Parathyroid adenoma (tissue), 2 donors: ENCODE measurements around the gene UNC13A.

Experiments used
- H2AFZ ChIP-seq: fragments of 300-600 bp; sonication (generic); one replicate; pipeline ENCODE4 v1.7.0; 2017; ENCODE audit warnings: antibody characterized with exemption, mild to moderate bottlenecking
- H3K27ac ChIP-seq: fragments of 300-600 bp; sonication (generic); one replicate; pipeline ENCODE4 v1.7.0; 2017
- H3K27me3 ChIP-seq: fragments of 300-600 bp; sonication (generic); one replicate; pipeline ENCODE4 v1.7.0; 2017; ENCODE audit warnings: low read length; ENCODE audit not compliant: control insufficient read depth, insufficient read depth
- H3K36me3 ChIP-seq: fragments of 300-600 bp; sonication (generic); one replicate; pipeline ENCODE4 v1.7.0; 2017; ENCODE audit warnings: low read length; ENCODE audit not compliant: control insufficient read depth, insufficient read depth
- H3K4me1 ChIP-seq: fragments of 300-600 bp; sonication (generic); one replicate; pipeline ENCODE4 v1.7.0; 2017; ENCODE audit warnings: control low read depth
- H3K4me2 ChIP-seq: fragments of 300-600 bp; sonication (generic); one replicate; pipeline ENCODE4 v1.7.0; 2017; ENCODE audit warnings: low read length
- H3K4me3 ChIP-seq: fragments of 300-600 bp; sonication (generic); one replicate; pipeline ENCODE4 v1.7.0; 2017; ENCODE audit warnings: low read depth, low read length
- H3K79me2 ChIP-seq: fragments of 300-600 bp; sonication (generic); one replicate; pipeline ENCODE4 v1.7.0; 2017; ENCODE audit warnings: control low read depth
- H3K9ac ChIP-seq: fragments of 300-600 bp; sonication (generic); one replicate; pipeline ENCODE4 v1.7.0; 2017; ENCODE audit warnings: mild to moderate bottlenecking
- H3K9me3 ChIP-seq: fragments of 300-600 bp; sonication (generic); one replicate; pipeline ENCODE4 v1.7.0; 2017; ENCODE audit warnings: low read length; ENCODE audit not compliant: control insufficient read depth
- CTCF ChIP-seq: fragments of 300-600 bp; sonication (generic); IDR thresholded peaks from one replicate; pipeline ENCODE4 v1.7.0; 2017; ENCODE audit warnings: antibody characterized with exemption, mild to moderate bottlenecking
- donor health status: primary hyperparathyroidism.

The UNC13A gene

DNA sequence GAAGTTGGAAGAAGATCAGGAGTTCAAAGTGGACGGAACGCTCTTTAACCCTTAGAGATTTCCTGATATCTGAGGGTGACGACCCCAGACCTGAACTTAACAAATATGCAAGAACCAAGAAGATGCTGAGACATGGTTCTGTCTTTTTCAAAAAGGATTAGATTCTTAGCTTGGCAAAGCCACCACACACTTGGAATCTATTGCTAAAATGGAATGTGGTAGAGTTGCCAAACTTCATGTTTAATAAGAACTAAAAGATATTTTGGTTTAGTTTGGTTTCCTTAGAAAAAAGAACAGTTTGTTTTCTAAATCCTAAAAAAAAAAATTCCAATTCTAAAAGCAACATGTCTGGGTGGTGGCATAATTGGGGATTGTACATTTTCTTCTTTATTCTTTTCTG is 29.5 kb downstream of the UNC13A start:
- H3K36me3 ChIP-seq = no peaks in the 10 kb centered on the region
- H2AFZ ChIP-seq = no peak overlapping the region
- H3K27ac ChIP-seq = no peak overlapping the region
- no peaks in the 10 kb centered on the region for H3K27me3 ChIP-seq
- H3K9me3 ChIP-seq = no peaks in the 10 kb centered on the region
- no peak overlapping the region for H3K4me3 ChIP-seq
- H3K9ac ChIP-seq = no peak overlapping the region
- H3K79me2 ChIP-seq = peaks cover 5% of the 10 kb centered on the region
- no peaks in the 10 kb centered on the region for H3K4me1 ChIP-seq
- TF ChIP-seq CTCF = no peak
- no peak overlapping the region for H3K4me2 ChIP-seq

- no peaks in the 10 kb centered on the region for H3K27me3 ChIP-seq
- no peaks in the 10 kb centered on the region for H3K4me1 ChIP-seq
- no peak overlapping the region for H3K4me2 ChIP-seq
- H3K9ac ChIP-seq = no peak overlapping the region
- no peak overlapping the region for H3K27ac ChIP-seq
- no peaks in the 10 kb centered on the region for H3K9me3 ChIP-seq
- peaks cover 5% of the 10 kb centered on the region for H3K79me2 ChIP-seq
- H3K4me3 ChIP-seq = no peak overlapping the region
- H2AFZ ChIP-seq = no peak overlapping the region
- no peak for TF ChIP-seq CTCF
- no peaks in the 10 kb centered on the region for H3K36me3 ChIP-seq
Observed at GRCh38 chr19:17658240-17658639, 29.9 kb downstream of the UNC13A start.

DNA sequence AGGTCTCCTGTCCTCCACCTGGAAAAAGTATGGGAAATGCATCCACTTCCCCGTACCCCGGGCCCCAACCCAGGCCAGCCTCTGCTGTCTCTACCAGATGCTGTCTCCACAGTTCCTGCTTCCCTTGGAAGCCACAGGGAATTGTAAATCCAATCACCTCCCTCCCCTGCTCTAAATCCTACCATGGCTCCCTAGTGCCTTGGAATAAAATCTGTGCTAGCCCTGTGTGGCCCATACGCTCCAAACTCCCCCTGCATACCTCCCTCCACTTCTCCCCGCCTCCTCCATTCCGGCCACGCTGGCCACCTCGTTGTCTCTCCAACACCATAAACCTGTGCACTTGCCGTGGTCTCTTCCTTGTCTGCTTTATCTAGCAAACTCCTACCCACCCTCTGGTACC is 31.2 kb downstream of the UNC13A start:
- no peak for TF ChIP-seq CTCF
- no peaks in the 10 kb centered on the region for H3K4me1 ChIP-seq
- H3K4me2 ChIP-seq = no peak overlapping the region
- no peaks in the 10 kb centered on the region for H3K9me3 ChIP-seq
- no peak overlapping the region for H3K27ac ChIP-seq
- no peak overlapping the region for H3K4me3 ChIP-seq
- no peak overlapping the region for H2AFZ ChIP-seq
- no peaks in the 10 kb centered on the region for H3K27me3 ChIP-seq
- H3K36me3 ChIP-seq = no peaks in the 10 kb centered on the region
- no peak overlapping the region for H3K9ac ChIP-seq
- peaks cover 5% of the 10 kb centered on the region for H3K79me2 ChIP-seq

GRCh38 chr19:17655751-17656472 is 32.2 kb downstream of the UNC13A start:
- no peak for TF ChIP-seq CTCF
- Histone ChIP-seq H3K4me1 (no peaks in the 10 kb centered on the region), H3K9ac (no peak overlapping the region), H3K36me3 (no peaks in the 10 kb centered on the region), H3K27ac (no peak overlapping the region), H3K79me2 (peaks cover 5% of the 10 kb centered on the region), H2AFZ (no peak overlapping the region), H3K9me3 (no peaks in the 10 kb centered on the region), H3K27me3 (no peaks in the 10 kb centered on the region), H3K4me3 (no peak overlapping the region), H3K4me2 (no peak overlapping the region)

DNA sequence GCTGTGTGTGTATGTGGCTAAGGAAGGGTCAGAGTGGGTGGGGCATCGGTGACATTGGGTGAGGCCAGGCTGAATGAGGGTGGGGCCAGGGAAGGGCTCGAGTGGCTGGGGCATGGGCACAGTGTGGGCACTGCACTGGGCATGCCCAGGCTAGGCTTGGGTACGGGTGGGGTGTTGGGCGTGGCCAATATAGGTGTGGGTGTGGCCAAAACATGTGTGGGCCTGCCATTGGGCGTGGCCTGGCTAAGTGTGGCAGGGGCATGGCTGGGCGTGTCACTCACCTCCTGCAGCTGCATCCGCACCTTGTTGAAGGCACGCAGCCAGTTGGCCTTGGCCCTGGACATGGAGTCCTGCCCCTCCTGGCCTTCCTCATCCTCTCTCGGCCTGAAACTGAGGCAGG is 33.2 kb downstream of the UNC13A start:
- no peak overlapping the region for H3K27ac ChIP-seq
- TF ChIP-seq CTCF = no peak
- H3K4me1 ChIP-seq = no peaks in the 10 kb centered on the region
- no peak overlapping the region for H3K9ac ChIP-seq
- H3K9me3 ChIP-seq = no peaks in the 10 kb centered on the region
- peaks cover 5% of the 10 kb centered on the region for H3K79me2 ChIP-seq
- H3K36me3 ChIP-seq = no peaks in the 10 kb centered on the region
- no peak overlapping the region for H2AFZ ChIP-seq
- no peaks in the 10 kb centered on the region for H3K27me3 ChIP-seq
- H3K4me2 ChIP-seq = no peak overlapping the region
- no peak overlapping the region for H3K4me3 ChIP-seq
